Left renal pelvis (tissue), 4 donors: Measurements from ENCODE around the gene VCL. TPM values are rescaled to one million over a fixed set of nuclear protein-coding genes. Genes with fewer than 3 reads are reported as not detected.
A peak's percentile ranks its signal among the peaks of the same experiment; 100 is the strongest.

Source experiments
- DNase-seq, 4 donors: peaks; one replicate each; pipeline ENCODE4 v3.0.0-alpha.2; 2013; ENCODE audit warnings: low read depth in 4 of 4, low spot score in 3 of 4
- polyA plus RNA-seq, 4 donors: library from polyadenylated mRNA; unstranded; fragments of 120-200 nt; gene quantifications; one replicate each; pipeline ENCODE4 v1.2.1, GENCODE V29; 2013; ENCODE audit not compliant: insufficient read length in 4 of 4

The VCL gene
- polyA plus RNA-seq, 4 donors = 120 to 147 (median 129) TPM

DNA sequence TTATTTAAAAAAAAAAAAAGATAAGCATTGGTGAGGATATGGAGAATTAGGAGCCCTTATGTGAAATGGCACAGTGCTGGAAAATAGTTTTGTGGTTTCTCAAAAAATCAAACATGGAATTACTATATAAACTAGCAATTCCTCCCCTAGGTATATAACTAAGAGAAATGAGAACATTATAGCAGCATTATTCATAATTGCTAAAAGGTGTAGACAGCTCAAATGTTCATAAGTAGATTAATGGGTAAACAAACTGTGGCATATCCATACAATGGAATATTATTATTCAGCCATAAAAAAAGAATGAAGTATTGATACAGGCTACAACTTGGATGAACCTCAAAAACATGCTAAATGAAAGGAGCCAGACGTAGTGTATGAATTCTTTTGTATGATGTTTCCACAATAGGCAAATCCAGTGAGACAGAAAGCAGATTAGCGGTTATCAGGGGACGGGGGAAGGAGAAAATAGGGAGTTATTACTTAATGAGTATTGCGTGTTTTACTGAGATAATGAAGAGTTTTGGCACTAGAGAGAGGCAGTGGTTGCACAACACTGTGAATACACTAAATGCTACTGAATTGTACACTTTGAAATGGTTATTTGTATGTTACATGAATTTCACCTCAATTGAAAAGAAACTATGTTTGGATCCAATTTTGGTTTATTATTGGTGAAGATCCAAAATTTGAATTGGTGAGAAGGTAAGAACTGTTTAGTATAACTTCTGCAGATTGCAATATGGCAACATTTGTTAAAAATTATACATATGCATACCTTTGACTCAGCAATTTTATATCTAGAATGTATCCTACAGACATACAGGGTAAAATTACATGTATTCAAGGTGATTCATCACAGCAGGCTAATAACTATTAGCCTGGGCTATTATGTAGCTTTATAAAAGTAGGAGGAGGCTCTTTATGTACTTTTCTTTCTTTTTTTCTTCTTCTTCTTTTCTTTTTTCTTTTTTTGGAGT is 69.7 kb downstream of the VCL start:
- no peak for DNase-seq

DNA sequence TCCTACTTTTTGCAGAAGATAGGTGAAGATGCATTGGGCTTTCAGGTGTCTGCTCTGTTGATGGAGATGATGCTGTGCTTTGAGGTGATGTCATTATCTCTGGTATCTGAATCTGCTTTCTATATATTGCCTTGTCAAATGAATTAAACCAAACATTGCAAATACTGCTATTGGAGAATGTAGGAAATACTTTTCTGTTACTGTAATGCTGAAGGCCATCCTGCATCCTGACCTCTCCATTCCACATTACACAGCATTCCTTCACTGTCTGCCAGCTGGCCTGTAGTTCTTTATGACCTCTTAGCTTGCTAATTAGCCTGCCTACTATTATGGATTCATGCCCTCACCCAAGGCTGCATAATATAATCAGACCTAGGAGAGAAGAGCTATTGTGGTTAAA is 73.2 kb downstream of the VCL start:
- DNase-seq = no peak

DNA sequence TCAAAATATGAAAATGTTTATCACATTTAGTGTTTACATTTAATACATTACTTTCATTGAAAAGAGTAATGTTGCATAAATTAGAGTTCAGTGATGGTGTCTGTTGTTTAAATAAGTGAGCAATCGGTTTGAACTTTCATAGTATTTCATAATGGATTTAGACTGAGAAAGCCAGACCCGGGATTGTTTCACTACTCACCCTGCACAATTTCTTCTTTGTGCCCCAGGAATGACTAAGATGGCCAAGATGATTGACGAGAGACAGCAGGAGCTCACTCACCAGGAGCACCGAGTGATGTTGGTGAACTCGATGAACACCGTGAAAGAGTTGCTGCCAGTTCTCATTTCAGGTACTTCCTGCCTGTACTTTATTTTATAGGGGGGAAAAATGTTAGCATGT is 74.6 kb downstream of the VCL start:
- no peak for DNase-seq

GRCh38 chr10:74075906-74076305 is 78.0 kb downstream of the VCL start:
- DNase-seq = no peak

DNA sequence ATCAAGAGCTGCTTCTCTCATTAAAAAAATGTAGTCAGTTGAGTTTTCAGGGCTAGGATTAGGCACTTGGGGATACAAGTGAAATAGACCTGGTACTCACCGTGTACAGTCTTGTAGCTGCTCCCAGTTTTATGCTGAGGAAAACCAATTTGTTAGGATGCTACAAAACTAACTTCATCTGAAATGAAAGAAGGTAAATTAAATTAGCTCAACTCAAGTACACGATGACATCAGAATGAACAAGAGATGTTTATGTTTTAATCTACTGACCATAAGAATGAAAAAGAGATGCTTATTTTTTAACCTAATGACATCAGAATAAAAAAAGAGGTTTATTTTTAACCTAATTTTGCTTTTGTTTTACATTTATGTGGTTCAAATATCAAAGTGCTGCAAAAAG is 79.0 kb downstream of the VCL start:
- DNase-seq = no peak

DNA sequence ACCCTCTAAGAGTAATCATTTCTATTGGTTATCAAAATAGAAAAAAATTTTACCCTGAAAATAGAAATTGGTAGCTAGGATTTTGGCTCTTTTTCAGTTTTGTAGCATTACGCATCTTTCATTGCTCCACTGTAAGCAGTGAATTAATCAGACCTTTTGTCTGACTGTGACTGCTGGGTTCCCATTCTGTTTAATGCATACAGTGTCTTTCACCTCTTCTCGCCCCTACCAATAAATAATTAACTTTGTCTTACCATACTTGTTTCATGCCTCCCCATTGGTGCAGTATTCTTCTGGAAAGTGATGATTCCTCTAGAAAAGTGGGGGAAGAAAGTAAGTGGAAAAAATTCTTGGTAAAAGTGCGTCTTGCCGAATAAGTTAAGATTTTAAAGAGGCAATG is 79.5 kb downstream of the VCL start:
- no peak for DNase-seq

DNA sequence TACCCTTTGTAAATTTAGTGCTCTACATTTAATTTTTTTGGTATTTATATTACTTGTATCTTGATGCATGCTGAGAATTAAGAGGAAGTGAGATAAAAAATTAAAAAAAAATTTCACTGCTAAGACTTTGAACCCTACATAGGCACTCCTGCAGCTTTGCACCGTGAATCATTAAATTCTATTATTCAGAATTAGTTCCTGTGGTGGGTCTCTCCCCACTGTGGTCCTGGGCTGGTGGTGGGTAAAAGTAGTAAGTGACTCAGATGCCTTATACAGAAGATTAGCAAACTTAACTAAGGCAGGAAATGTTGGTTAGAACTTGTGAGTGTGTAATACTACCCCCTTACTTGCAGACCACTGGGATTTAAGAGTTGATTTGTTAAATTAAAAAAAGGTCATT is 80.1 kb downstream of the VCL start:
- DNase-seq = no peak

GRCh38 chr10:74079028-74079935 is 81.4 kb downstream of the VCL start:
- DNase-seq = no peak

DNA sequence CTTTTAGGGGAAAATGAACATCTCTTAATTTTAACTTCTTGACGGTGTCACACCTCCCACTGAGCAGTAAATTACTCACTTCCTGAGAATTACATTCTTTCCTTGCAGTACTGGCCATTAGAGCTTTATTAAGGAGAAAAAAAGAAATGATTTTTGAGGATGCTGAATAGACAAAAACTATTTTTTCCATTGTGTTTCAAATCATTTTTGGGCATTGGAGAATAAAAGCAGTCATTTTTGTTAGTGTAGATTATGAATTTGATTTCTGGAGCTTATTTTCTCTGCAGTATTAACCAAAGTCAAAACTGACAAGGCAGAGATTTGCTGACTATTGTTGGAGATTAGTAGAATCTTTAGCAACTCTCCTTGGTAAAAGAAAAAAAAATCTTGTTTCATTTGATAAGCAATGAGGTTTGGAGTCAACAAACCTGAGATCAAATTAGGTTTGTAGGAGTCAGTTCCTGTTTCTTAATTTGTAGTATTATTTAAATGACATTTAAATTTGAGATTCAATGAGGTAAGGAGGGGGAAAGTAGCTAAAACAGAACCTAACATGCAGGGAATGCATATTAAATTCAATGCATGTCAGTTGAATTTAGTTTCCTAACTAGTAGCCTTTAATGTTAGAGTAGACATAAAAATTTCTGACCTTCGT is 82.1 kb downstream of the VCL start:
- no peak for DNase-seq

- peak in 1 of 4 donors; percentile 19 for DNase-seq
These were observed 83.4 kb downstream of the VCL start for GRCh38 chr10:74081192-74081803.

- no peak for DNase-seq
These were observed 84.2 kb downstream of the VCL start for GRCh38 chr10:74081941-74082718.

GRCh38 chr10:74083304-74083703 is 85.4 kb downstream of the VCL start:
- no peak for DNase-seq

GRCh38 chr10:74084955-74085354 is 87.0 kb downstream of the VCL start:
- DNase-seq = no peak

- DNase-seq = no peak
These were observed 88.4 kb downstream of the VCL start for GRCh38 chr10:74086317-74086716.

DNA sequence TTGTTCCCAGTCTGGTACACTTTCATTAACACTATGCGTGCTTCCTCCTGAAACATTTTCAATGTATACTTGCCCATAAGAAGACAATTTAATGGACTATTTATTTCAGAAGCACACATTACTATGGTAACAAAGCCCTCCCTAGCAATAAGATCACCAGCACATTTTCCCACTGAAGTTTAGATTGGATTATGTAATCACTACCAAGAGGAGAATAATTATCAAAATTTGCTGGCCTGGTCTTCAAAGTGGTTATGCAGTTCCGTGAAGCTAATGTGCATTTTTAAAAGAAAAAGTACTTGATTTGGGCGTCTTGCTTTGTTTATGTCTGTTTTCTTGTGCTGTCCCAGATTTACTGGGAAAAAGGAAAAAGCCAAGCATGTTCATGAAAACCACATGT is 90.8 kb downstream of the VCL start:
- DNase-seq = no peak

- DNase-seq = no peak
These were observed 94.5 kb downstream of the VCL start for GRCh38 chr10:74092372-74092771.

DNA sequence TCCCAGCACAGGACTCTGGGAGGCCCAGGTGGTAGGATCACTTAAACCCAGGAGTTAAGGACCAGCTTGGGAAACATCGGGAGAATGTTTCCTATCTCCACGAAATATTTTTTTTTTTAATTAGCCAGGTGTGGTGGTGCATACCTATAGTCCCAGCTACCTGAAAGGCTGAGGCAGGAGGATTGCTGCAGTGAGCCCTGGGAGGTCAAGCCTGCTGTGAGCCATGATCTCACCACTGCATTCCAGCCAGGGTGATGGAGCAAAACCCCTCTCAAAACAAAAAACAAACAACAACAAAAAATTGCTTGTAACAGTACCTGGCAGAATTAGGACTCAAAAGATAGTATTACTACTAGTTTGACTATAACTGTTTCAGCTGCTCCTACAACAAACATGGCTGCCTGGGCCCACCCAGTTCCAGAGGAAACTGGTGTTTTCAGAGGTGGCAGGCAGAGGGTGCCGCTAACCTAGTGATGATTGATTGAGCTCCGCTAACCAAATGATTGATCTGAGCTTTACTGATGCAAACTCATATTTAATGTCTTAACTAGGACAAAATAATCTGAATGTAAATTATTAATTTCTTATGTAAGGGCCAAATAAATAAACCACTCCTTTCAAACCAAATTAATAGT is 95.7 kb downstream of the VCL start:
- DNase-seq = no peak

DNA sequence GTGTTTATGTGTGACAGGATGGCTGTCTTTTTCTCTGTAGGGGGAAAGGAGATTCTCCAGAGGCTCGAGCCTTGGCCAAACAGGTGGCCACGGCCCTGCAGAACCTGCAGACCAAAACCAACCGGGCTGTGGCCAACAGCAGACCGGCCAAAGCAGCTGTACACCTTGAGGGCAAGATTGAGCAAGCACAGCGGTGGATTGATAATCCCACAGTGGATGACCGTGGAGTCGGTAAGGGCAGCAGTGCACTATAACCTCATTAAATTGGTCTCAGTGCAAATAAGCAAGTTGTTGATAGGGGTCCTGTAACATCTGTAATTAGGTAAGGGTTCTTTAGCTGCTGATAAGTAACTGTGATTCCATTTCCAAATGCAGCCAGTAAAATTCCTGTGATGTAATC is 96.3 kb downstream of the VCL start:
- no peak for DNase-seq

GRCh38 chr10:74096777-74097176 is 98.9 kb downstream of the VCL start:
- DNase-seq = no peak
